OCI-LY1 (cell line): ENCODE data around the gene VTI1B.

Experiments
- H2AFZ ChIP-seq: fragments of 200-600 bp; sonication (generic), shearing (Covaris generic); 2 replicates; pipeline ENCODE4 v1.6.0; 2014; ENCODE audit warnings: antibody characterized with exemption, mild to moderate bottlenecking, low read length
- H3F3A ChIP-seq: fragments of 200-600 bp; sonication (generic), shearing (Covaris generic); 2 replicates; pipeline ENCODE4 v1.6.0; 2014; ENCODE audit warnings: mild to moderate bottlenecking, antibody characterized with exemption, low read length, moderate library complexity; ENCODE audit not compliant: insufficient read depth
- H3K27ac ChIP-seq: fragments of 200-600 bp; sonication (generic); 2 replicates; pipeline ENCODE4 v1.5.1; 2014; ENCODE audit warnings: low read length, mixed run types, mild to moderate bottlenecking, low read depth; ENCODE audit not compliant: poor library complexity, severe bottlenecking
- H3K27me3 ChIP-seq: fragments of 200-600 bp; sonication (generic); 2 replicates; pipeline ENCODE4 v1.6.0; 2014; ENCODE audit warnings: antibody characterized with exemption, mild to moderate bottlenecking, low read length, moderate library complexity; ENCODE audit not compliant: insufficient read depth
- H3K36me3 ChIP-seq: fragments of 200-600 bp; sonication (generic); 2 replicates; pipeline ENCODE4 v1.6.1; 2014; ENCODE audit warnings: mild to moderate bottlenecking, antibody characterized with exemption, low read length, moderate library complexity, mixed read lengths; ENCODE audit not compliant: insufficient read depth
- H3K4me1 ChIP-seq: fragments of 200-600 bp; sonication (generic); 2 replicates; pipeline ENCODE4 v1.5.1; 2014; ENCODE audit warnings: mild to moderate bottlenecking, low read length, moderate library complexity; ENCODE audit not compliant: insufficient read depth, severe bottlenecking
- H3K4me2 ChIP-seq: fragments of 200-600 bp; sonication (generic), shearing (Covaris generic); 2 replicates; pipeline ENCODE4 v1.6.1; 2014; ENCODE audit warnings: low read length
- H3K4me3 ChIP-seq: fragments of 200-600 bp; sonication (generic); 2 replicates; pipeline ENCODE4 v1.5.1; 2014; ENCODE audit warnings: low read length, low read depth, mild to moderate bottlenecking, mixed read lengths; ENCODE audit not compliant: poor library complexity, severe bottlenecking
- H3K79me2 ChIP-seq: fragments of 200-600 bp; shearing (Covaris generic); 2 replicates; pipeline ENCODE4 v1.6.1; 2016; ENCODE audit warnings: mixed run types, low read length, mixed read lengths; ENCODE audit not compliant: insufficient read depth
- H3K9ac ChIP-seq: fragments of 200-600 bp; sonication (generic), shearing (Covaris generic); 2 replicates; pipeline ENCODE4 v1.6.1; 2014; ENCODE audit warnings: mild to moderate bottlenecking, low read length, mixed read lengths
- H3K9me2 ChIP-seq: fragments of 200-600 bp; sonication (generic), shearing (Covaris generic); 2 replicates; pipeline ENCODE4 v1.6.1; 2014; ENCODE audit warnings: low read depth, mild to moderate bottlenecking, low read length, mixed read lengths
- H3K9me3 ChIP-seq: fragments of 200-600 bp; shearing (Covaris generic); 2 replicates; pipeline ENCODE4 v1.6.1; 2014; ENCODE audit warnings: low read length, mixed read lengths
- H4K20me1 ChIP-seq: fragments of 200-600 bp; sonication (generic), shearing (Covaris generic); 2 replicates; pipeline ENCODE4 v1.6.0; 2016; ENCODE audit warnings: mild to moderate bottlenecking, low read length; ENCODE audit not compliant: insufficient read depth
- CTCF ChIP-seq: fragments of 200-600 bp; sonication (generic), shearing (Covaris generic); IDR thresholded peaks from 2 replicates; pipeline ENCODE4 v1.5.1; 2017; ENCODE audit warnings: mild to moderate bottlenecking, antibody characterized with exemption, low read length, moderate library complexity, mixed read lengths
- EZH2 ChIP-seq: fragments of 200-600 bp; sonication (generic), shearing (Covaris generic); IDR thresholded peaks from 2 replicates; pipeline ENCODE4 v1.8.0; 2017; ENCODE audit warnings: borderline replicate concordance, mixed run types, mild to moderate bottlenecking, antibody characterized with exemption, low read length, moderate library complexity, mixed read lengths

Gene VTI1B

GRCh38 chr14:67690011-67690410 is 15.6 kb upstream of the VTI1B start:
- Histone ChIP-seq H3K4me3 (no peak overlapping the region), H3K79me2 (peaks cover 19% of the 10 kb centered on the region), H3K4me1 (peaks cover 10% of the 10 kb centered on the region), H3K4me2 (no peak overlapping the region), H3K9ac (no peak overlapping the region), H3K36me3 (peaks cover 82% of the 10 kb centered on the region), H3F3A (no peaks in the 10 kb centered on the region), H2AFZ (no peak overlapping the region), H4K20me1 (no peaks in the 10 kb centered on the region), H3K9me3 (no peaks in the 10 kb centered on the region), H3K27me3 (no peaks in the 10 kb centered on the region), H3K27ac (no peak overlapping the region), H3K9me2 (no peaks in the 10 kb centered on the region)
- no peak for TF ChIP-seq CTCF
- no peak for TF ChIP-seq EZH2

DNA sequence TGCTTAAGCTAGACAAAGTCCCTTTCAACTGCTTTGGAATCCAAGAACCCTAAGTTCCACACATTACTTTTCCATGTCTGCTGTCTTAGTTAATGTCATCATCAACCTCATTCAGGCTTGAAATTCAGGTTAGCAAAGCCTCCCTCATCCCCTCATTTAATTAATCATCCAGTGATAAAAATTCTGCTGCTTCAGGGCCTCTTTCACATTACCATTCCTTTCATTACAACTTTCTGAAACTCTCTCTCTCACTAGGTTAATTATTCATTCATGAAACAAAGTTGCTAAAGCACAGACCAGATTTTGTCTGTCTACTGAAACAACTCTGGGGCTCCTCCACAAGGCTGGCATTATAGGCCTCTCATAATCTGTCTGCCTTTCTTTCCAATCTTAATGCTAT is 9.4 kb upstream of the VTI1B start:
- Histone ChIP-seq H3K79me2 (no peaks in the 10 kb centered on the region; the same call in 1 of the 2 replicates), H3K9me3 (no peaks in the 10 kb centered on the region), H2AFZ (no peak overlapping the region), H3K9ac (no peak overlapping the region), H4K20me1 (no peaks in the 10 kb centered on the region), H3K9me2 (no peaks in the 10 kb centered on the region), H3K27ac (no peak overlapping the region), H3K27me3 (no peaks in the 10 kb centered on the region), H3K4me3 (no peak overlapping the region), H3K4me1 (no peaks in the 10 kb centered on the region), H3K36me3 (peaks cover 84% of the 10 kb centered on the region), H3F3A (no peaks in the 10 kb centered on the region), H3K4me2 (no peak overlapping the region)
- TF ChIP-seq EZH2 (no peak), CTCF (no peak)

DNA sequence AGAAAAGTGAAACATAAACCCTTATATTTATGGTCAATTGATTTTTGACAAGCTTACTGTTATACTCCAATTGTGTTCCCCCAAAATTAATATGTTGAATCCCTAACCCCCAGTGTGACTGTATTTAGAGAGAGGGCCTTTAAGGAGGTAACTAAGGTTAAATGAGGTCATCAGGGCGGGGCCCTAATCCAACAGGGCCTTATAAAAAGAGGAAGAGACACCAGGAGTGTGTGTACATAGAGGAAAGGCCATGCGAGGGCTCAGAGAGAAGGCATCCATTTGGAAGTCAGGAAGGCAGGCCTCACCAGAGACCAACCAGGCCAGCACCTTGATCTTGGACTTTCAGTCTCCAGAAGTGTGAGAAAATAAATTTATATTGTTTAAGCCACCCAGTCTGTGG is 6.5 kb upstream of the VTI1B start:
- Histone ChIP-seq H3K27ac (no peak overlapping the region), H3K4me1 (peaks cover 6% of the 10 kb centered on the region), H3K4me3 (no peak overlapping the region), H3K9ac (no peak overlapping the region), H4K20me1 (no peaks in the 10 kb centered on the region), H3F3A (no peaks in the 10 kb centered on the region; the same call in 1 of the 2 replicates), H3K27me3 (no peaks in the 10 kb centered on the region), H3K4me2 (no peak overlapping the region), H3K9me3 (no peaks in the 10 kb centered on the region), H3K36me3 (peaks cover 85% of the 10 kb centered on the region), H3K79me2 (no peaks in the 10 kb centered on the region; the same call in 1 of the 2 replicates), H2AFZ (no peak overlapping the region), H3K9me2 (no peaks in the 10 kb centered on the region)
- no peak for TF ChIP-seq CTCF
- no peak for TF ChIP-seq EZH2
